PC-3 (cell line): Measurements from ENCODE around the gene SYVN1.

ENCODE experiments used
- EZH2 ChIP-seq: fragments of 300-600 bp; sonication (generic); IDR thresholded peaks from one replicate; pipeline ENCODE4 v1.6.1; 2017; ENCODE audit warnings: antibody characterized with exemption, mild to moderate bottlenecking, low read length; ENCODE audit not compliant: unreplicated experiment
- TF ChIP-seq, protein P1 (sequence below): fragments of 300-600 bp; sonication (generic); conservative IDR thresholded peaks from 2 replicates; pipeline ENCODE4 v1.5.1; 2017; ENCODE audit warnings: antibody characterized with exemption, low read depth, mild to moderate bottlenecking, low read length

DNA sequence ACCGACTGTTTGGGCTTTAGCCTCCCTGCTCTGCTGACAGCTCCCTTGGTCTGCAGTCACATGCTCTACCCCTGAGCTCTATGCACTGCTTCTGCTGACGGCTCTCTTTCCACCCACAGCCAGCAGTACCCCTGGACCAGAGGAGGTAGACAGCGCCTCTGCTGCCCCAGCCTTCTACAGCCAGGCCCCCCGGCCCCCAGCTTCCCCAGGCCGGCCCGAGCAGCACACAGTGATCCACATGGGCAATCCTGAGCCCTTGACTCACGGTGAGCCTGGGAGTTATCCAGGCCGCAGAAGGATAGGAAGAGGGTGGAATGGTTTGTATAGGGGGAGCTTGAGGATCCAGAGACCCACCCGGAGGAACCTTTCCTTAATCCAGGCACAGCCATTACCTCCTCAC, 47.5 kb downstream of the SYVN1 start:
- TF ChIP-seq, protein P1, sequence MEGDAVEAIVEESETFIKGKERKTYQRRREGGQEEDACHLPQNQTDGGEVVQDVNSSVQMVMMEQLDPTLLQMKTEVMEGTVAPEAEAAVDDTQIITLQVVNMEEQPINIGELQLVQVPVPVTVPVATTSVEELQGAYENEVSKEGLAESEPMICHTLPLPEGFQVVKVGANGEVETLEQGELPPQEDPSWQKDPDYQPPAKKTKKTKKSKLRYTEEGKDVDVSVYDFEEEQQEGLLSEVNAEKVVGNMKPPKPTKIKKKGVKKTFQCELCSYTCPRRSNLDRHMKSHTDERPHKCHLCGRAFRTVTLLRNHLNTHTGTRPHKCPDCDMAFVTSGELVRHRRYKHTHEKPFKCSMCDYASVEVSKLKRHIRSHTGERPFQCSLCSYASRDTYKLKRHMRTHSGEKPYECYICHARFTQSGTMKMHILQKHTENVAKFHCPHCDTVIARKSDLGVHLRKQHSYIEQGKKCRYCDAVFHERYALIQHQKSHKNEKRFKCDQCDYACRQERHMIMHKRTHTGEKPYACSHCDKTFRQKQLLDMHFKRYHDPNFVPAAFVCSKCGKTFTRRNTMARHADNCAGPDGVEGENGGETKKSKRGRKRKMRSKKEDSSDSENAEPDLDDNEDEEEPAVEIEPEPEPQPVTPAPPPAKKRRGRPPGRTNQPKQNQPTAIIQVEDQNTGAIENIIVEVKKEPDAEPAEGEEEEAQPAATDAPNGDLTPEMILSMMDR, result no peak
- TF ChIP-seq EZH2, result no peak
